HG03095 (cell line): ENCODE measurements around the gene ATP1B3.
"Not testable (repeated sequence)": the region's sequence is repeated elsewhere in the genome, so short reads cannot be mapped to it uniquely, and the experiment has no call there.

ENCODE experiments used
- ATAC-seq: cut with Tn5 transposase; IDR thresholded peaks from one replicate; pipeline ENCODE4 v1.9.1; 2021; ENCODE audit warnings: moderate library complexity; ENCODE audit not compliant: unreplicated experiment

ATP1B3 gene

GRCh38 chr3:141901914-141902313 lies 25.5 kb downstream of the ATP1B3 start:
- no peak for ATAC-seq

DNA sequence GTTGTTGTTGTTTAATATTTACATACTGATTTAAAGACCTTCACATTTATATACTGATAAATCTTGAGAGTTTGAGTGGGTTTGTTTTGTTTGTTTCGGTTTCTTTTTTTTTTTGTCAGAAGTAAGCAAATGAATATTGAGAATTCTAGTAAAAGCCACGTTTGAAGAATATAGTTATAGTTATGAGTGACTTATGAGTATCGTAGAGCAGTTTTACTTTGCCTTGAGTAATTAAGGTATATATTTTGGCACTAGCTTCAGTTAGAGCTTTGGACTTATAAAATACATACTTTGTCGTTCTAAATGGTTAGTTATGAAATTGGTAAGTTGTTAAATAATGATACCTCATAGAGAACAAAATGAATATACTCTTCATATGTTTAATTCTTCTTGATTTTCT lies 27.8 kb downstream of the ATP1B3 start:
- ATAC-seq, result no peak

- no peak for ATAC-seq
Observed at GRCh38 chr3:141905129-141905528, 28.7 kb downstream of the ATP1B3 start.

GRCh38 chr3:141909408-141909807 lies 33.0 kb downstream of the ATP1B3 start:
- ATAC-seq, result no peak

DNA sequence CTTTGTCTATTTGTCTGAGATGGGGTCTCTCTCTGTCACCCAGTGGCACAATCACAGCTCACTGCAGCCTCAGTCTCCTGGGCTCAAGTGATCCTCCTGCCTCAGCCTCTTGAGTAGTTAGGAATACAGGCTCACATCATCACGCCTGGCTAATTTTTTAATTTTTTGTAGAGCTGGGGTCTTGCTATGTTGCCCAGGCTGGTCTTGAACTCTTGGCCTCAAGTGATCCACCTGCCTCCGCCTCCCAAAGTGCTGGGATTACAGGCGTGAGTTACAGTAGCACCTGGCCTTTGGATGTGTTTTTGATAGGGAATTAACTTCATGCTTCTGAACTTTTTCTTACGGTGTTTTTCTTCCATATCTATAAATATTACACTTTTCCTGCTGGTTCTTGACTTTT lies 33.5 kb downstream of the ATP1B3 start:
- not testable (repeated sequence) for ATAC-seq

DNA sequence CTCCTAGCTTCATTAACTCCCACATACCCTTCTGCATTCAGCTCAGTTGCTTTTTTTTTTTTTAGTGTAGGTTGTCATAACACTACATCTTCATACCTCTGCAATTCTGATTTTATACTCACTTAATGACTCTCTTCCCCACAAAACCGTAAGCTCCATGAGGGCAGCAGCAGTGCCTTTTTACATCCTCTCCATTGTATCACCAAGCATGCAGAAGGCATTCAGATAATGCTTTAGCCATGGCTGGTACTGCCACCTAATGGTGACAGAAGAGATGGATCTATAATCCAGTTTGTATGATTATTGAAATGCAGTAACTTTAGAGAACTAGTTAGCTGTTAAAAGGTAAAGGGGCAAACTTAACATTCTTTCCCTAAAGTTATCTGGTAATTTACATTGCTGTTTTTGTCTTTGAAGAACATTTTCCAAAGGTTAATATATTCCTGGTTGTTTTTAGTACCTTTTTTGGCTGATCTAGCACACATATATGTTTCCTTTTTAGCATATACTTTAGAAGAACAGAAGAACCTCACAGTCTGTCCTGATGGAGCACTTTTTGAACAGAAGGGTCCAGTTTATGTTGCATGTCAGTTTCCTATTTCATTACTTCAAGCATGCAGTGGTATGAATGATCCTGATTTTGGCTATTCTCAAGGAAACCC lies 36.8 kb downstream of the ATP1B3 start:
- ATAC-seq, result no peak

- no peak for ATAC-seq
Observed at GRCh38 chr3:141914311-141914710, 37.9 kb downstream of the ATP1B3 start.

GRCh38 chr3:141915016-141915415 lies 38.6 kb downstream of the ATP1B3 start:
- no peak for ATAC-seq

- no peak for ATAC-seq
Observed at GRCh38 chr3:141915766-141916165, 39.3 kb downstream of the ATP1B3 start.

- no peak for ATAC-seq
Observed at GRCh38 chr3:141920701-141921100, 44.3 kb downstream of the ATP1B3 start.

- no peak for ATAC-seq
Observed at GRCh38 chr3:141921316-141921715, 44.9 kb downstream of the ATP1B3 start.

- not testable (repeated sequence) for ATAC-seq
Observed at GRCh38 chr3:141925677-141926076, 49.2 kb downstream of the ATP1B3 start.

GRCh38 chr3:141926929-141927328 lies 50.5 kb downstream of the ATP1B3 start:
- ATAC-seq, result no peak

DNA sequence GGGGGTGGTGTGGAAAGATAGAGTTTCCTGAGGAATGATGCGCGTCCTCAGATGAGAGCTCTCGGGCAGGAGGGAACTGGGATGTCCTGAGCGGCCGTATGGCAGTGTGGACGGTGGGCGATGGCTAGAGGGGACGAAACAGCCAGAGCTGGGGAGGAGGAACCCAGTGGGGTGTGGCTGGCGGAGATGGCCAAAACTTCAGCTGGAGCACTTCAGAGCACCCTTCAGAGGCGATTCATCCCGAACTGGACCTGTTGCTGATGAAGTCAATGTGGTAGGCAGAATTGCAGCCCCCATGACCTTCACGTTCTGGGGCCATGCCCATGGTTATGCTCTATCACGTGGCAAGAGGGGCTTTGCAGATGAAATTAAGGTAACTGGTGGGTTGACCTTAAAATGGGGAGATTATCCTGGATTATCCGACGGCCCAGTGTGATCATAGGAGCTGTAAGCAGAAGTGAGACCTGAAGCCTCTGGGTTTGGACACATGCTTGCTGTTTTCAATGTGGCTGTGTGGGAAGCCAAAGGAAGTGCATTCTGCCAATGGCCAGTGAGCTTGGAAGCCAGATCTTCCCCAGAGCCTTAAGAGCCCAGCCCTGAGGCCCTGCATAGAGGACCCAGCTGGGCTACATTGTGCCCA lies 52.3 kb downstream of the ATP1B3 start:
- ATAC-seq, result no peak

DNA sequence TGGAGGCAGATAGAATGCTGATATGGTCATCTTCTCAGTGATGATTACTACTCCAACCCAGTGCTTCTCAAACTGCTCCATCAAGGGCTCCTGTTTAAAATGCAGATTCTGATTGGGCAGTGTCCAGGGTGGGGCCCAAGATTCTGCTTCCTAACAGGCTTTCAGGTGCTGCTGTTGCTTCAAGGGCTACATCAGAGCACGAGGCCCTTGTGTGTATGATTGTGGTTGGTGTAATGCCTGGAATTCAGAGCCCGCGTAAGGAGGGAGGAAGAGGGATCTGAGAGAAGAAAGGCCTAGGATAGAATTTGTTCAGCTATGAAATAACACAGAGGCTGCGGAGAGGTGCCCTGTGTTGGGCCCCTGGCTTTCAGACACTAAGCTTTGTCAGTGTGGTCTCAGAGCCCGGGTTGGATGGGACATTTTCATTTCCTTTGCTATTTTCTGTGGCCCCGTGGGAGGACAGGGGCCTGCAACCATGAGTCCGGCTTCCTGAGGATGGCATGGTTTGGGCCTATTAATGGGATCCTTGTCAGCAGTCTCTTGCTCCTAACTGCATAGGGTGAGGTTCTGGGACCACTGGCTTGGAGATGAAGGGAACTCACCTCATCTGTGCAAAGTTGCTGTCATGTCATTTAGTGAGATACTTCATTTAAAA lies 53.0 kb downstream of the ATP1B3 start:
- ATAC-seq, result no peak

GRCh38 chr3:141930801-141931200 lies 54.4 kb downstream of the ATP1B3 start:
- no peak for ATAC-seq

DNA sequence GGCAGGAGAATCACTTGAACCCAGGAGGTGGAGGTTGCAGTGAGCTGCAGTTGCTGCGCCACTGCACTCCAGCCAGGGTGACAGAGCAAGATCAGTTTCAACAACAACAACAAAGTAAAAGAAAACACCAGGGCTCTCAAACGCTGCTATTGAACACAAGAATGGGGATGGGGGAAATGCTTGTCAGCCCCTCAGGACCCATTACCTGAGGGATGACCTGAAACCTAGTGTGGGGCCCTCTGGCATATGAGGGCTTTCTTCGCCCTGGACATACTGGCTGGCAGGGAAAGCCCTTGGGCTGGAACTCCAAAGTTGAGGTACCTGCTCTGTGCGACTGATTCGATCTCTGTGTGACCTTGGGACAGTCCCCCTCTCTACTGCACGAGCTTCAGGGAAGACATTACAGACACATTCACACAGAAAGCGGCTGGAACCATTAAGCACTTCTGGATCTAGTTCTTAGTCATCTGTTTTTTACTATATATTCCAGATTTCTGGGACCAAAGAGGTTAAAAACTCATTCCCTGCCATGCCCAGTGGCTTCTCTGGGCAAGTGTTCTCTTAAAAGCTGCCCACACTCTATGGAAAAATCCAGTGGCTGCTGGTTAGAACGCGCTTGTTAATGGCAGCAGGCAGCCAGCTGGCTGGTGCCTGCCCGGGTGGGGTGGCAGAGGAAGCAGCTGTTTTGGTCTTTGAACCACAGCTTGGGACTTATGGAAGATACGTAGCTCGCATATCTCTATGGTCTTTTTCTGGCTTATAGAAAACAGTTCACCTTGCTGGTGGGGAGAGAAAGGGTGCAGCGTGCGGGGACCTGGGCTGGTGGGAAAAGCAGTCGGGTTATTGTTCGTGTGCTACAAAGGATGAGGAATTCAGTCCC lies 57.2 kb downstream of the ATP1B3 start:
- ATAC-seq, result no peak

DNA sequence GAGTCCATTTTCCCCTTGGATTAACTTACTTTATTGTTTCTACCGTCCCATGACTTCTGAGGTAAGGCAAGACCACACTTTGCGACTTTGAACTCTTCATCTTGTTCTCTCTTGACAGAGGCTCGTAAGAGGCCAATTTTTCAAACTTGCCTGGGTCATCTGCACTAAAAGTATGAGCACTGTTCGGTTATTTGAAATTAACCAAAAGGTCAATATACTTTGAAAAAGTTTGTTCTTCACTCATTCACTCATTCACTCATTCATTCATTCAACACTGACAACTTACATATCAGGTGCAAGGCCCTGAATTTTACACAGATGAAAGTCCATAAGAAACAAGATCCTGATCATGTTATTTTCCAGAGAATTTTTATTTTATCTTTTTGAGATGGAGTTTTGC lies 57.9 kb downstream of the ATP1B3 start:
- ATAC-seq, result no peak

DNA sequence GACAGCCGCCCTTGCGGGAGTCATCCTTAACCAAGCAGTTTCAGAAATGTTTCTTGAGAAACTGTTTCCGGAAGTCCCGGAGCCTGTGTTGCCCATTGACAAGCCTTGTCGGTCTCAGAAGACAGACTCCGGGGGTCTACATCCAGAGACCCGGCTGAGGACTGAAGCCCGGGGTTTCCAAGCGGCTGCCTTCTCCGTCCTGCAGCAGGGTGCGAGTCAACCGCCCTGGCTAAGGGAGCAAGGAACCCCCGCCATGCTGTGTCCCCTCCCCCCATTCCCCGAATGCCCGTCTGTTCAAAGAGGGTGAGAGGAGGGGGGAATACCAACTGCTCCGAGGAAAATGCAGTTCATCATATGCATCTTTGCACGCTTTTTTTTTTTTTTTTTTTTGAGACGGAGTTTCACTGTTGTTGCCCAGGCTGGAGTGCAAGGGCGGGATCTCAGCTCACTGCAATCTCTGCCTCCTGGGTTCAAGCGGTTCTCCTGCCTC lies 61.6 kb downstream of the ATP1B3 start:
- ATAC-seq, result no peak

DNA sequence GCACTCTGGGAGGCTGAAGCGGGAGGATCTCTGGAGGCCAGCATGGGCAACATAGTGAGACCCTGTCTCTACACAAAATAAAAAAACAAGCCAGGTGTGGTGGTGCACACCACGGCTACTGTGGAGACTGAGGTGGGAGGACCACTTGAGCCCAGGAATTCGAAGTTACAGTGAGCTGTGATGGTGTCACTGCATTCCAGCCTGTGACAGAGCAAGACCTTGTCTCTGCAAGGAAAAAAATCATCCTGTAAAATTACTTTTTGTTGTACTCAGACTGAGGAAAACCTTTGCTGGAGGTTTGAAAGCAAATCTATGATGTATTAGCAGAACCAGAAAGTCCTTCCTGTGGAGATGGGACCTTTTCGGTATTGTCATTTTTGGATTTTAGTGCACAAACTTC lies 63.3 kb downstream of the ATP1B3 start:
- ATAC-seq, result no peak

- ATAC-seq, result no peak
Observed at GRCh38 chr3:141940194-141940776, 63.8 kb downstream of the ATP1B3 start.
